SK-N-SH (cell line): ENCODE measurements around the gene OR10A4. TPM values are rescaled to one million over a fixed set of nuclear protein-coding genes. Genes with fewer than 3 reads are reported as not detected.

Experiments used
- CTCF ChIA-PET: fragments of 300-600, 350-600 bp; formaldehyde crosslinking; extraction: SDS; loops from one replicate; lab custom pipeline; 2021; lab: Yijun Ruan, JAX
- POLR2A ChIA-PET: fragments of 350-600 bp; sonication (Branson Sonifier 250); formaldehyde crosslinking; extraction: SDS; loops from one replicate; lab custom pipeline; 2020; ENCODE audit warnings: antibody characterized with exemption, inconsistent platforms; lab: Yijun Ruan, JAX
- DNase-seq: peaks from one replicate; pipeline ENCODE4 v3.0.0; 2012
- H2AFZ ChIP-seq: fragments of 200-600 bp; sonication (generic); 2 replicates; pipeline ENCODE4 v1.8.1; 2016; ENCODE audit warnings: antibody characterized with exemption, mild to moderate bottlenecking, low read depth
- H3F3A ChIP-seq: fragments of 200-600 bp; sonication (generic); replicated peaks from 2 replicates; pipeline ENCODE3; 2016; ENCODE audit warnings: antibody characterized with exemption, mild to moderate bottlenecking; ENCODE audit not compliant: insufficient read depth
- H3K27ac ChIP-seq, 2 experiments: fragments of 200-500 bp in 1 of 2; fragments of 200-600 bp in 1 of 2; sonication (Bioruptor generic) in 1 of 2; sonication (generic), shearing (Covaris generic) in 1 of 2; 2 replicates each; pipeline versions ENCODE4 v1.5.1 to v1.6.1; 2014 to 2016; ENCODE audit warnings: low read depth in 2 of 2, inconsistent platforms in 1 of 2, low read length in 1 of 2, mild to moderate bottlenecking in 1 of 2, mixed read lengths in 1 of 2
- H3K27me3 ChIP-seq: fragments of 200-600 bp; sonication (generic), shearing (Covaris generic); 2 replicates; pipeline ENCODE4 v1.6.1; 2016; ENCODE audit warnings: mixed run types; ENCODE audit not compliant: insufficient read depth
- H3K36me3 ChIP-seq, 2 experiments: fragments of 200-500 bp in 1 of 2; fragments of 200-600 bp in 1 of 2; sonication (Bioruptor generic) in 1 of 2; sonication (generic) in 1 of 2; replicated peaks in 1 of 2; 2 replicates each; pipeline versions ENCODE3 to v1.5.1; 2014 to 2016; ENCODE audit warnings: low read length in 1 of 2, mild to moderate bottlenecking in 1 of 2; ENCODE audit not compliant: insufficient read depth in 2 of 2, control insufficient read depth in 1 of 2
- H3K4me1 ChIP-seq, 2 experiments: fragments of 200-500 bp in 1 of 2; fragments of 200-600 bp in 1 of 2; sonication (Bioruptor generic) in 1 of 2; sonication (generic), shearing (Covaris generic) in 1 of 2; 2 replicates each; pipeline versions ENCODE4 v1.5.1 to v1.6.1; 2014 to 2016; ENCODE audit warnings: low read depth in 1 of 2, low read length in 1 of 2, mixed run types in 1 of 2; ENCODE audit not compliant: insufficient read depth in 2 of 2, control insufficient read depth in 1 of 2
- H3K4me2 ChIP-seq: fragments of 200-600 bp; sonication (generic), shearing (Covaris generic); 2 replicates; pipeline ENCODE4 v1.6.1; 2017; ENCODE audit warnings: mixed run types
- H3K4me3 ChIP-seq, 2 experiments: fragments of 200-500 bp in 1 of 2; fragments of 200-600 bp in 1 of 2; sonication (Bioruptor generic) in 1 of 2; sonication (generic), shearing (Covaris generic) in 1 of 2; 2 replicates each; pipeline versions ENCODE4 v1.5.1 to v1.8.1; 2014 to 2016; ENCODE audit warnings: low read depth in 2 of 2, inconsistent platforms in 1 of 2, low read length in 1 of 2, mild to moderate bottlenecking in 1 of 2, mixed read lengths in 1 of 2, moderate library complexity in 1 of 2
- H3K79me2 ChIP-seq: fragments of 200-600 bp; sonication (generic); 2 replicates; pipeline ENCODE4 v1.8.1; 2017; ENCODE audit warnings: mild to moderate bottlenecking; ENCODE audit not compliant: insufficient read depth
- H3K9ac ChIP-seq: fragments of 200-600 bp; sonication (generic); 2 replicates; pipeline ENCODE4 v1.6.1; 2017; ENCODE audit warnings: mixed run types
- H3K9me2 ChIP-seq: fragments of 200-600 bp; sonication (generic); 2 replicates; pipeline ENCODE4 v1.6.1; 2017; ENCODE audit warnings: mixed run types
- H3K9me3 ChIP-seq: fragments of 200-600 bp; sonication (generic); 2 replicates; pipeline ENCODE4 v1.6.1; 2017; ENCODE audit warnings: mixed run types, mild to moderate bottlenecking, moderate library complexity
- H4K20me1 ChIP-seq: fragments of 200-600 bp; sonication (generic); 2 replicates; pipeline ENCODE4 v1.6.1; 2017; ENCODE audit warnings: mild to moderate bottlenecking, mixed run types; ENCODE audit not compliant: insufficient read depth
- ELF1 ChIP-seq: IDR thresholded peaks from 2 replicates; pipeline ENCODE4 v1.4.0; 2012
- EZH2phosphoT487 ChIP-seq: fragments of 200-600 bp; sonication (generic); IDR thresholded peaks from 2 replicates; pipeline ENCODE4 v1.6.1; 2017; ENCODE audit warnings: low read depth, mixed run types, mild to moderate bottlenecking, antibody characterized with exemption, moderate library complexity, borderline replicate concordance
- GABPA ChIP-seq: IDR thresholded peaks from 2 replicates; pipeline ENCODE4 v1.4.0; 2012; ENCODE audit warnings: low read depth, mild to moderate bottlenecking
- GATA2 ChIP-seq: sonication (generic); formaldehyde crosslinking; IDR thresholded peaks from 2 replicates; pipeline ENCODE4 v1.5.0; 2020; ENCODE audit warnings: mild to moderate bottlenecking, missing genetic modification reagents
- IRF3 ChIP-seq: fragments of 150-350 bp; IDR thresholded peaks from 2 replicates; pipeline ENCODE4 v1.6.1; 2016; ENCODE audit warnings: mild to moderate bottlenecking, low read depth, low read length
- MAX ChIP-seq: IDR thresholded peaks from 2 replicates; pipeline ENCODE4 v1.4.0; 2012; ENCODE audit warnings: low read depth
- MXI1 ChIP-seq: IDR thresholded peaks from 2 replicates; pipeline ENCODE4 v1.6.1; 2012; ENCODE audit warnings: mild to moderate bottlenecking, low read depth, low read length, improper control_type of control experiment
- NRF1 ChIP-seq: IDR thresholded peaks from 2 replicates; pipeline ENCODE4 v1.6.1; 2012; ENCODE audit warnings: low read depth, mild to moderate bottlenecking, low read length
- REST ChIP-seq: IDR thresholded peaks from 2 replicates; pipeline ENCODE4 v1.6.1; 2012; ENCODE audit warnings: mild to moderate bottlenecking, low read depth, low read length, moderate library complexity
- RFX5 ChIP-seq: IDR thresholded peaks from 2 replicates; pipeline ENCODE4 v1.6.1; 2012; ENCODE audit warnings: mild to moderate bottlenecking, improper control_type of control experiment, low read length
- SIN3A ChIP-seq: IDR thresholded peaks from 2 replicates; pipeline ENCODE4 v1.6.1; 2012; ENCODE audit warnings: low read depth, mild to moderate bottlenecking, low read length, moderate library complexity, borderline replicate concordance
- SMC3 ChIP-seq: IDR thresholded peaks from 2 replicates; pipeline ENCODE4 v1.6.1; 2012; ENCODE audit warnings: low read depth, low read length, improper control_type of control experiment
- YY1 ChIP-seq: IDR thresholded peaks from 2 replicates; pipeline ENCODE4 v1.4.0; 2012; ENCODE audit warnings: low read depth, mild to moderate bottlenecking
- WGBS: methylation state at CpG from one replicate; pipeline ENCODE4 v1.1.6; 2017; ENCODE audit warnings: low lambda C conversion rate; 5-methylcytosine and 5-hydroxymethylcytosine counted together
- polyA plus RNA-seq, 3 experiments: library from polyadenylated mRNA; depleted of rRNA; stranded (reverse); fragments of >200 nt; gene quantifications; 2 replicates each; pipeline ENCODE4 v1.2.3, GENCODE V29; 2012

OR10A4 gene
- polyA plus RNA-seq, 1 of the 3 experiments (the other 2 are of a cell fraction), result not detected

GRCh38 chr11:6911378-6911777, 35.0 kb downstream of the OR10A4 start:
- 5% methylated on average over 3 of the region's 3 CpGs for WGBS
- TF ChIP-seq EZH2phosphoT487 (no peak), GABPA (no peak)
- no peaks in the 10 kb centered on the region for H3K4me1 ChIP-seq
- H3K9ac ChIP-seq, result no peak overlapping the region
- CTCF ChIA-PET, result no interaction called here
- H3K4me2 ChIP-seq, result no peak overlapping the region
- POLR2A ChIA-PET, result no interaction called here
- H3K9me3 ChIP-seq, result no peaks in the 10 kb centered on the region
- H3K36me3 ChIP-seq, result no peaks in the 10 kb centered on the region
- H3K27me3 ChIP-seq, result no peaks in the 10 kb centered on the region
- H3F3A ChIP-seq, result no peaks in the 10 kb centered on the region
- no peaks in the 10 kb centered on the region for H3K79me2 ChIP-seq
- no peaks in the 10 kb centered on the region for H3K9me2 ChIP-seq
- no peak overlapping the region for H2AFZ ChIP-seq
- no peak overlapping the region for H3K4me3 ChIP-seq
- H4K20me1 ChIP-seq, result no peaks in the 10 kb centered on the region
- DNase-seq, result no peak
- H3K27ac ChIP-seq, result no peak overlapping the region

- Histone ChIP-seq H3K4me1 (no peaks in the 10 kb centered on the region), H3K27ac (no peak overlapping the region), H3K79me2 (no peaks in the 10 kb centered on the region), H3K9ac (no peak overlapping the region), H3F3A (no peaks in the 10 kb centered on the region), H2AFZ (no peak overlapping the region), H3K9me2 (no peaks in the 10 kb centered on the region), H3K9me3 (no peaks in the 10 kb centered on the region), H3K4me3 (no peak overlapping the region), H3K4me2 (no peak overlapping the region), H3K36me3 (no peaks in the 10 kb centered on the region), H4K20me1 (no peaks in the 10 kb centered on the region), H3K27me3 (no peaks in the 10 kb centered on the region)
- ChIA-PET POLR2A (no interaction called here), CTCF (no interaction called here)
- TF ChIP-seq GATA2 (CRISPR knock-in tag), result no peak
- TF ChIP-seq REST, result no peak
- TF ChIP-seq SMC3, result no peak
- no peak for TF ChIP-seq MXI1
- TF ChIP-seq ELF1, result no peak
- TF ChIP-seq IRF3, result no peak
- TF ChIP-seq YY1, result no peak
- TF ChIP-seq MAX, result no peak
- TF ChIP-seq GABPA, result no peak
- no peak for TF ChIP-seq SIN3A
- no peak for TF ChIP-seq RFX5
- TF ChIP-seq NRF1, result no peak
- DNase-seq, result no peak
- 12% methylated on average over 3 of the region's 3 CpGs for WGBS
Measured at GRCh38 chr11:6911948-6912347, 35.5 kb downstream of the OR10A4 start.
